Tibial artery (tissue), 4 donors: Measurements from ENCODE around the gene TRIM54.

Source experiments
- DNase-seq, 2 donors: peaks; one replicate each; pipeline ENCODE4 v3.0.0-alpha.2; 2019
- H3K27ac ChIP-seq, 2 donors: fragments of 200-600 bp; sonication (generic) in 1 of 2; 1 replicate in 1 of 2; 2 replicates in 1 of 2; pipeline ENCODE4 v1.5.1; 2018 to 2019; ENCODE audit warnings: mild to moderate bottlenecking in 1 of 2
- H3K27me3 ChIP-seq, 2 donors: fragments of 200-600 bp; sonication (generic) in 1 of 2; one replicate each; pipeline versions ENCODE4 v1.5.1 to v1.6.0; 2016 to 2019
- H3K36me3 ChIP-seq, 3 donors: fragments of 200-600 bp; sonication (generic) in 2 of 3; one replicate each; pipeline ENCODE4 v1.5.1; 2016 to 2019; ENCODE audit warnings: mild to moderate bottlenecking in 2 of 3
- H3K4me1 ChIP-seq, 4 donors: fragments of 200-600 bp; sonication (generic) in 2 of 4; 1 replicate in 3 of 4; 2 replicates in 1 of 4; pipeline ENCODE4 v1.5.1; 2016 to 2019
- H3K4me3 ChIP-seq, 2 donors: fragments of 200-600 bp; sonication (generic) in 1 of 2; 1 replicate in 1 of 2; 2 replicates in 1 of 2; pipeline ENCODE4 v1.5.1; 2018 to 2019; ENCODE audit warnings: mild to moderate bottlenecking in 2 of 2
- H3K9me3 ChIP-seq, 3 donors: fragments of 200-600 bp; sonication (generic) in 1 of 3; one replicate each; pipeline ENCODE4 v1.5.1; 2016 to 2019
- CTCF ChIP-seq, 2 experiments: fragments of 200-600 bp in 1 of 2; fragments of 450-650 bp in 1 of 2; IDR thresholded peaks; one replicate each; pipeline ENCODE4 v1.5.1; 2017 to 2019; ENCODE audit warnings: antibody characterized with exemption in 2 of 2, mild to moderate bottlenecking in 1 of 2, moderate library complexity in 1 of 2
- intact Hi-C: fragments of 100-400 bp; cut with DNase I; formaldehyde crosslinking; loops from one replicate; pipeline ENCODE4 v1.15.0; 2023; ENCODE audit warnings: low total_unique reads

The TRIM54 gene

GRCh38 chr2:27281855-27282559 is at the start of gene TRIM54:
TSS of gene TRIM54 (plus strand) at chr2:27282429. CDS start at chr2:27282732, 303 bp downstream.
- no peak within 1 kb of the TSS for H3K27ac ChIP-seq
- DNase-seq, result no peak
- peaks cover 0 to 37% of the 10 kb centered on the region in 2 donors for H3K27me3 ChIP-seq
- H3K4me3 ChIP-seq, result no peak within 1 kb of the TSS
- no peak for TF ChIP-seq CTCF (IDR thresholded peaks at IDR 0.05)
- H3K36me3 ChIP-seq, result no peaks in the 10 kb centered on the region
- H3K9me3 ChIP-seq, result no peaks in the 10 kb centered on the region
- intact Hi-C loops, result loop anchor here (2.0 to 10.0 kb wide), 2 partner anchors 183 to 327 kb away; no protein-coding TSS in a partner anchor
- peaks cover 0 to 2% (median 0%) of the 10 kb centered on the region in 4 donors for H3K4me1 ChIP-seq

GRCh38 chr2:27233341-27233740 is 48.9 kb upstream of the TRIM54 start:
- intact Hi-C loops, result no loop called here
- no peak for TF ChIP-seq CTCF (IDR thresholded peaks at IDR 0.05)
- Histone ChIP-seq H3K4me1 (no peaks in the 10 kb centered on the region), H3K27ac (no peak overlapping the region), H3K9me3 (no peaks in the 10 kb centered on the region), H3K36me3 (peaks cover 88 to 100% (median 90%) of the 10 kb centered on the region in 3 donors), H3K27me3 (no peaks in the 10 kb centered on the region), H3K4me3 (no peak overlapping the region)
- DNase-seq, result no peak

GRCh38 chr2:27236136-27236535 is 46.1 kb upstream of the TRIM54 start:
- Histone ChIP-seq H3K4me3 (no peak overlapping the region), H3K27ac (no peak overlapping the region), H3K4me1 (no peaks in the 10 kb centered on the region), H3K27me3 (no peaks in the 10 kb centered on the region), H3K36me3 (peaks cover 91 to 100% (median 98%) of the 10 kb centered on the region in 3 donors), H3K9me3 (no peaks in the 10 kb centered on the region)
- TF ChIP-seq CTCF (IDR thresholded peaks at IDR 0.05), result no peak
- intact Hi-C loops, result no loop called here
- no peak for DNase-seq

- Histone ChIP-seq H3K36me3 (peaks cover 90 to 100% (median 98%) of the 10 kb centered on the region in 3 donors), H3K4me1 (no peaks in the 10 kb centered on the region), H3K9me3 (no peaks in the 10 kb centered on the region), H3K27ac (no peak overlapping the region), H3K27me3 (no peaks in the 10 kb centered on the region), H3K4me3 (no peak overlapping the region)
- intact Hi-C loops, result no loop called here
- no peak for DNase-seq
- no peak for TF ChIP-seq CTCF (IDR thresholded peaks at IDR 0.05)
These were observed 45.6 kb upstream of the TRIM54 start for GRCh38 chr2:27236626-27237025.

- Histone ChIP-seq H3K27ac (no peak overlapping the region), H3K9me3 (no peaks in the 10 kb centered on the region), H3K27me3 (no peaks in the 10 kb centered on the region), H3K4me1 (no peaks in the 10 kb centered on the region), H3K36me3 (peaks cover 89 to 100% (median 98%) of the 10 kb centered on the region in 3 donors), H3K4me3 (no peak overlapping the region)
- intact Hi-C loops, result no loop called here
- no peak for TF ChIP-seq CTCF (IDR thresholded peaks at IDR 0.05)
- no peak for DNase-seq
These were observed 44.8 kb upstream of the TRIM54 start for GRCh38 chr2:27237341-27237945.
